BE2C (cell line): ENCODE data around the gene SESN3.

ENCODE experiments used
- DNase-seq: peaks from one replicate; pipeline ENCODE4 v3.0.0-alpha.2; 2020
- H3K27me3 ChIP-seq: fragments of 250-450 bp; sonication (Bioruptor Pico); 2 replicates; pipeline ENCODE4 v1.5.1; 2020; ENCODE audit warnings: mild to moderate bottlenecking
- H3K36me3 ChIP-seq: fragments of 250-450 bp; sonication (Bioruptor Pico); 2 replicates; pipeline ENCODE4 v1.5.1; 2020; ENCODE audit warnings: mild to moderate bottlenecking
- H3K4me1 ChIP-seq: fragments of 250-450 bp; sonication (Bioruptor Pico); 2 replicates; pipeline ENCODE4 v1.5.1; 2020
- H3K4me3 ChIP-seq: 2 replicates; pipeline ENCODE4 v1.5.1; 2011; ENCODE audit warnings: low read depth, low read length
- H3K9me3 ChIP-seq: fragments of 250-450 bp; sonication (Bioruptor Pico); 2 replicates; pipeline ENCODE4 v1.5.1; 2020
- TF ChIP-seq, protein P1 (sequence below): IDR thresholded peaks from 2 replicates; pipeline ENCODE4 v1.5.1; 2012; ENCODE audit warnings: mild to moderate bottlenecking, low read depth, low read length

SESN3 gene

DNA sequence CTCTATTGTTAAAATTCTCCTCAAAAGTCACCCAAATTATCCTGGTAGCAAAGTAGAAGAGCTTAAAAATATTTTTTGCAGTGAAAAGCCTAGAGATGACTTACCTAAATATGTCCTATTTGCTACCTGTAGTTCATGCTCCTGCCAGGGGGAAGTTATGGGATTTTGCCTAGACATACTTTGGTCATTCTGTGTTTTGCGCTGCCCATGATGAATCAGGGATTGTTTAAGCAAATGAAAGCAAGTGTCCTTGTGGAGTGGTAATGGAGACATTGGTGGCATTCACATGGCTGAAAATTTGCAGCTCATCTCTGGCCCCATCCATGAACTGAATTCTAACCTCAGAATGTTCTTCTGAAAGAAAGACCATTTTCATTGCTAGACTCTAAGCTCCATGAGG, 14.6 kb upstream of the SESN3 start:
- peaks cover 23% of the 10 kb centered on the region for H3K4me1 ChIP-seq
- no peak for DNase-seq
- TF ChIP-seq, protein P1, sequence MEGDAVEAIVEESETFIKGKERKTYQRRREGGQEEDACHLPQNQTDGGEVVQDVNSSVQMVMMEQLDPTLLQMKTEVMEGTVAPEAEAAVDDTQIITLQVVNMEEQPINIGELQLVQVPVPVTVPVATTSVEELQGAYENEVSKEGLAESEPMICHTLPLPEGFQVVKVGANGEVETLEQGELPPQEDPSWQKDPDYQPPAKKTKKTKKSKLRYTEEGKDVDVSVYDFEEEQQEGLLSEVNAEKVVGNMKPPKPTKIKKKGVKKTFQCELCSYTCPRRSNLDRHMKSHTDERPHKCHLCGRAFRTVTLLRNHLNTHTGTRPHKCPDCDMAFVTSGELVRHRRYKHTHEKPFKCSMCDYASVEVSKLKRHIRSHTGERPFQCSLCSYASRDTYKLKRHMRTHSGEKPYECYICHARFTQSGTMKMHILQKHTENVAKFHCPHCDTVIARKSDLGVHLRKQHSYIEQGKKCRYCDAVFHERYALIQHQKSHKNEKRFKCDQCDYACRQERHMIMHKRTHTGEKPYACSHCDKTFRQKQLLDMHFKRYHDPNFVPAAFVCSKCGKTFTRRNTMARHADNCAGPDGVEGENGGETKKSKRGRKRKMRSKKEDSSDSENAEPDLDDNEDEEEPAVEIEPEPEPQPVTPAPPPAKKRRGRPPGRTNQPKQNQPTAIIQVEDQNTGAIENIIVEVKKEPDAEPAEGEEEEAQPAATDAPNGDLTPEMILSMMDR, result no peak
- H3K9me3 ChIP-seq, result no peaks in the 10 kb centered on the region
- no peaks in the 10 kb centered on the region for H3K27me3 ChIP-seq
- no peaks in the 10 kb centered on the region for H3K36me3 ChIP-seq
- H3K4me3 ChIP-seq, result no peak overlapping the region

DNA sequence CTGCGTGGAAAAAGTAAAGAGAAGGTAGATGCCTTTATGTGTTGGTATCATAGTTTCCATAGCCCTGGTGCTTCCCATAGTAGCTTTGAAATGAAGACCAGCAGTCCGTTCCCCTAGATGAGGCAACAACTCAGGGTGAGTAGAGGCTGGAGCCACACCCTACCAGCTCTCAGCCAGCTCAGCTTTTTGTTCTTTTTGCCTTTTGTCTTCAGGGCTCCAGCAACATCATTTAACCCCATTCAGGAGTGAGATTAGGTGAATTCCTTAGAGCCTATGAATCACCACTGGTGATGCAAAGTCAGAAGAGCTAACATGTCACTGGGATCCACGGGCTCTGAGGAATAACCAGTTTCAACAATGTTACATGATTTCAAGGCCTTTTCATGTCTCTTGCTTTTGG, 14.0 kb upstream of the SESN3 start:
- no peaks in the 10 kb centered on the region for H3K9me3 ChIP-seq
- H3K4me1 ChIP-seq, result peaks cover 23% of the 10 kb centered on the region
- H3K4me3 ChIP-seq, result no peak overlapping the region
- DNase-seq, result no peak
- H3K36me3 ChIP-seq, result no peaks in the 10 kb centered on the region
- TF ChIP-seq, protein P1, result no peak
- no peaks in the 10 kb centered on the region for H3K27me3 ChIP-seq

DNA sequence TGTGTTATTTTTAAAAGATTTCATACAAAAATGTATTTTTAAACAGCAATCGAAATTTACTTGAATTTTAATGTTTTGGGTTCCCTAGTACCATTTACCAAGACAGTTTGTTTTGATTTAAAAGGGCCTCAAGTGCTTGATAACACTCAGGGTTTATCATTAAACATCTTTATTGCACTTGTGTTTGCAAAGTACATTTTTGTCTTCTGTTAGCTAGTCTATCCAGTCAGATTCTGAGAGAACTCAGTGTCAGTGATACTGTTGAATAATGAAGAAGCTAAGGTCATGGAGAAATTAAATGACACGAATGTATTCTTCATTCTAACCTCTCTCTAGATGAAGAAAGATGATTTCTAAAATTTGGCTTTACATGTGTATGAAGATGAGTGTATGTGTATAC, 12.7 kb upstream of the SESN3 start:
- Histone ChIP-seq H3K27me3 (no peaks in the 10 kb centered on the region), H3K4me1 (peaks cover 17% of the 10 kb centered on the region), H3K4me3 (no peak overlapping the region), H3K36me3 (no peaks in the 10 kb centered on the region), H3K9me3 (no peaks in the 10 kb centered on the region)
- TF ChIP-seq, protein P1, result no peak
- no peak for DNase-seq

DNA sequence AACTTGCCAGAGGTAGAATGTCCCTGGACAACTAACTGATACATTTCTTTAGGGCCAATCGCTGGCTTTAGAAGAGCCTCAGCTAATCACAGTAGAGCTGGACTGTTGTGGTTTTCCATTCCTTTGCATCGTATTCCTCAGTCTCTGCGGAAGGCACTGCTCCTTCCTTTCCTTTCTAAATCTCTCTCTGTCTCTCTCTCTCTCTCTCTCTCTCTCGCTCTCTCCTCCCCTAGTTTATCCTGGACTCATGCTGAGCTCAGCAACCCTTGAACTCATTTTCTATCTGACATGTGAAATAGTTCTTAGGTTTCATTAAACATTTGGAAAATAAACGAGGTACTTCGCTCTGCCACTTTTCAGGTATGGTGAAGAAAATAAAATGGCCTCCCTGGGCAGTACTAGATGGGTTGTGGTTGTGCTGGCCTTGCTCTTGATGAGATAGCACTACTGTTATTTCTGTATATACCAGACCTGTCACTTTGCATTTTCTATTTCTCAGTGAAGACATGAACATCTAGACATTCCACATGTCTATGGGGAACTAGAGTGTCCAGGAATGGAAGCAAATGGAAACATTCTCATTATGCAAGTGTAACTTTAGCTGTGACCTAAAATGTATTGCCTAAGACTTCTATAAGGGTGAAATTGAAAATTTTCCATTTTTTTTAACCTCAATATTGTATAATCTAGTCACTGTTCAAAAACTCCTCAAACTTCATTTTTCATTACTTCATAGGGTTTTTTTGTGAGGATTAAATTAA, 12.0 kb upstream of the SESN3 start:
- Histone ChIP-seq H3K9me3 (no peaks in the 10 kb centered on the region), H3K36me3 (no peaks in the 10 kb centered on the region), H3K4me1 (peaks cover 13% of the 10 kb centered on the region), H3K4me3 (no peak overlapping the region), H3K27me3 (no peaks in the 10 kb centered on the region)
- TF ChIP-seq, protein P1, result no peak
- DNase-seq, result no peak

DNA sequence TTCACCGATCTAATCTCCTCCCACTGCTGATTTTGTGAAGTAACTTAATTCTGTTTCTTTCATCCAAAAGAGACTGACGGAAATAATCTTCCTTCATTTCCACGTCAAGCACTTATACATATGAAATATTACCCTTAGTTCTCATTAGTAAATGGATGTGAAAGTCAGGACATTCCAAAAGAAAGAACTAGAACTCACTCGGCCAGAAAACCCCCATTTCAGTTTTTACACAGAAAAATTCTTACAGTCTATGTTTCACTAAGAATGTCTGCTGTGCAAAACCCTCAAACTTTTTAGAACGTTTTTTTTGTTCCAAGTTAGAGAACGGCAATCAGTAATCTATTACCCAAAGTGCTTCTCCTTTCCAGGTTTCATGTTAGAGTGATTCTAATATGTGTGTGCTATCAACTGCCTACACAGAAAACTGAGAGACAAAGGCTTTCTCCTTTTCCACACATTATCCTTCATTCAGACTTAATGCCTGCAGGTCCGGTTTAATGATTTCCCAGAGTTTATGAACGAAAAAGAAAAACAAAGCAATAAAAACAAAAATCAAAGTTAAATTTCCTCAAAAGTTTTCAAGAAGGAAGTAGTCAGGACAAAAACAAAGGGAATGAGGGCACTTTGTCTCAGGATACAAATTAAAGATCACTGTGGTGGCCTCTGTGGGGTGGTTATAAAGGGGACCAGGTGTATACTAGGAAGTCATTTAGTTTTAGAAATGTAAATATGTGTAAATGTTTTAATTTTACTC, 11.3 kb upstream of the SESN3 start:
- Histone ChIP-seq H3K4me1 (peaks cover 6% of the 10 kb centered on the region; the same call in 1 of the 2 replicates), H3K9me3 (no peaks in the 10 kb centered on the region), H3K4me3 (no peak overlapping the region), H3K36me3 (no peaks in the 10 kb centered on the region), H3K27me3 (no peaks in the 10 kb centered on the region)
- TF ChIP-seq, protein P1, result no peak
- DNase-seq, result no peak

DNA sequence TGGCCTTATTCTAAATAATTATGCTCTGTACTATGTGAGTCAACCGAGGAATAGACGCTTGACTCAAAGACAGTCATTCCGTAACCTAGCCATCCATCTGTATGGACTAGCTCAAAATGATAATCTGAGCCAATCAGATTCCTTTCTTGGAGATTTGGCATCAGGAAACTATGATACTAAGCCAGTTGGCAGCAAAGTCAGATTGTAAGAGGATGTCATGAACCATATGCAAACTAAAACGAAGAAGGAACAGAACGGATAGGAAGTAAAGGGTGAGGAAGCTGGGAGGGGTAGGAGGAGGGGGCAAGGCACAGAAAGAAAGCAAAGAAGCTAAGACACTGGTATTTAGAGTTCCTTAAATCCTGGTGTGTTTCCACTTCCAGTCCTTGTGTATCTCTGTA, 10.7 kb upstream of the SESN3 start:
- H3K36me3 ChIP-seq, result no peaks in the 10 kb centered on the region
- TF ChIP-seq, protein P1, result no peak

More for the DNA sequence above, 10.7 kb upstream of the SESN3 start:
- Histone ChIP-seq H3K9me3 (no peaks in the 10 kb centered on the region), H3K4me3 (no peak overlapping the region), H3K27me3 (no peaks in the 10 kb centered on the region), H3K4me1 (peaks cover 4% of the 10 kb centered on the region; the same call in 1 of the 2 replicates)
- no peak for DNase-seq
